GM19372 (cell line): ENCODE measurements around the gene CETP.
"Not testable (repeated sequence)": the region's sequence is repeated elsewhere in the genome, so short reads cannot be mapped to it uniquely, and the experiment has no call there.

Source experiments
- ATAC-seq: cut with Tn5 transposase; IDR thresholded peaks from one replicate; pipeline ENCODE4 v1.9.1; 2021; ENCODE audit warnings: mild to moderate bottlenecking, low read depth, moderate library complexity; ENCODE audit not compliant: unreplicated experiment

The CETP gene

DNA sequence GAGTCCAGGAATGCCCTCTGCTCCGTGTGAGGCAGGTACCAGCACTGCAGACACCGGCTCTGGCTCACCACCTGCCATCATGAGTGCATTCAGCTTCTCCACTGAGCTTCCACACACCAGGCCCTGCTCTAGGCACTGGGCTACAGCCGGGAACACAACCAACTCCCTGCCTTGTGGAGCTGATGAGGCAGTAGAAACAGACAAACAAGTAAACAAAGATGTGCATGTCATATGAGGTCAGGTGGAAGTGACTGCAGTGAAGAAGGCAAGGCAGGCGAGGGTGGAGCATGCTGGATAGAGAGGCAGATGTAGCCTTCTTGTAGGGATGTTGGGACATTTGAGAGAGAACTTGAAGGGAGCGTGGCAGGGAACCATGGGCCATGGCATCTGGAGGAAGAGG, 32.6 kb downstream of the CETP start:
- no peak for ATAC-seq

DNA sequence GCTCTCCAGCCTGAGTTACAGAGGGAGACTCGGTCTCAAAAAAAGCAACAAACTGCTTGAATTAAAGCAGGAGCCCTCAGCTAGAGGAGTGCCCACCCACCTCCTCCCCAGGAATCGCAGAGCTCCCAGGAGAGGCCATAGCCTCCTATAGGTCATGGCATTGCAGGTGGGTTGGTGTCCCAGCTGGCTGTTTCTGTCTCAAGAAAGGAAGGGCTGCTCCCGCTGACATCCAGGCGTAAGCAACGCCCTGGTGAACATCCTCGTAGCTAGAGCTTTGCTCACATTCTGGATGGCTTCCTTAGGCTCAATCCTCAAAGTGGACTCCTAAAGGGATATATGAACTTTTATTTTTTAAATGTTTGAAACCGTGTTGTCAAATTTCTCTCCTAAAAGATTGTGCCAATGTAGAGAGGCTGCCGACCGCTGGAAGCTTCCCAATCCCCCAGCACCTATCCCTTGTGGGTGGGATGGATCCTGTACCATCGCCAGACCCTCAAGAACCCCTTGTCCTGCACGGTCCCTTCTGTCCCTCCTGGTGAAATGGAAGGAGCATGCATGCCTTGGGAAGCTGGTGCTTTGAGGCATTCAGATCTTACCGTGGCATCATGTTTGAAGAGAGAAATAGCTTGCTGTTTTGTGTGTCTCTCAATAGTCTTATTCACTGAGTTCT, 33.5 kb downstream of the CETP start:
- ATAC-seq: no peak

DNA sequence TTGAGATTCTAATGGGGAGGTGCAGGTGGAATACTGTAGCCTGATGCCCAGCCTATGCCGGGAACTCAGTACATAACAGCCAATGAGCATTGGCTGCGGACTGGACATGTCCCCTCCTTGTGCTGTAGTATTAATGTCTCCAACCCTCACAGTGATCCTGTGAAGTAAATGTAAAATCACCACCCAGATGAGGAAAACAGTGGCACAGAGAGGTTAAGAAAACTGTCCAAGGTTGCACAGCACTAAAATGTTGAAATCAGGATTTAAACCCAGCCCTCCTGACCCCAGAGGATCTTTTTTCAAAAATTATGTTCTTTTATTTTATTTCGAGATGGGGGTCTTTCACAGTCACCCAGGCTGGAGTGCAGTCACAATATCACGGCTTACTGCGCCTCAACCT, 35.5 kb downstream of the CETP start:
- ATAC-seq: no peak

DNA sequence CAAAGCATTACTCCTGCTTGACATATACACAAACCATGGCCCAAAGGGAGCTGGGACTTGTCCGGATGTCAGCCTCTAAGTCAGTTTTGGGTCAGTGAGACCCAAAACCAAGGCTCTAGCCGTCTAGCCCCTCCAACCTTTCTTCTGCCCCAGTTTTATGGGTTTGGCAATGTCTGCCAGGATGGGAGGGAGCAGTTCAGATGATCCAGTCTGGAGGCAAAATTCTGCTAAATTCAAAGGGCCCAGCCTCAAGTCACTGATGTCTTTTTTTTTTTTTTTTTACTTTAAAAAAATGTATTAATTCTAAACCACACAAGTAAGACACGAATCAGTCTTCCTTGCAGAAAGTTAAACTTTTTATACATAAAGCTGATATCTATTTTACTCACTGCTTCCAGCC, 36.2 kb downstream of the CETP start:
- no peak for ATAC-seq

DNA sequence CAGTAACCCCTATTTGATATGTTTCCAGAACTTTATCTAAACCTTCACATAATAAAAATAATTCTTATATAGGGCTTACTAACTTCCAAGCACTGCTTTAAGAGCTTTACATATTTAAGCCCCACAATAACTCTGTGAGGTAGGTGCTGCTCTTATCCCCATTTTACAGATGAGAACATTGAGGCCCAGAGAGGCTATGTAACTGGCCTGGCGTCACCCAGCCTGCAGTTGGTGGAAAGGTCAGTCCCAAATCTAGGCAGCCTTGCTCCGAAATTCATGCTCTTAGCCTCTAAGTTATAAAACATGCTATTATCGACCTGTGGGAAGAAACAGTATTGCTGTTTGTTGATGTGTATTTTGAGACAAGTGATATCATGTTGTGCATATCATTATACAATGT, 36.6 kb downstream of the CETP start:
- ATAC-seq: no peak

DNA sequence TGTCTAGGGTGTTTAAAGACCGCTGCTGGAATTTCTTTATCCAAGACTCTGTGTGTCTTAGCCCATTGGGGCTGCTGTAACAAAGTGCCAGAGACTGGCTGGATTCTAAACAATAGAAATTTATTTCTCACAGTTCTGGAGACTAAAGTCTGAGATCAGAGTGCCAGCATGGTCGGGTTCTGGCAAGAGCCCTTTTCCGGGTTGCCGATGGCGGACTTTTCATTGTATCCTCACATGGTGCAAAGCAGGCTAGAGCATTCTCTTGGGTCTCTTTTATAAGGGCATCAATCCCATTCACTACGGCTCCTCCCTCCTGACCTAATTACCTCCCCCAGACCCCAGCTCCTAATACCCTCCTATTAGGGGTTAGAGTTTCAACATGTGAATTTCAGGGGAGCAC, 37.1 kb downstream of the CETP start:
- ATAC-seq: no peak

DNA sequence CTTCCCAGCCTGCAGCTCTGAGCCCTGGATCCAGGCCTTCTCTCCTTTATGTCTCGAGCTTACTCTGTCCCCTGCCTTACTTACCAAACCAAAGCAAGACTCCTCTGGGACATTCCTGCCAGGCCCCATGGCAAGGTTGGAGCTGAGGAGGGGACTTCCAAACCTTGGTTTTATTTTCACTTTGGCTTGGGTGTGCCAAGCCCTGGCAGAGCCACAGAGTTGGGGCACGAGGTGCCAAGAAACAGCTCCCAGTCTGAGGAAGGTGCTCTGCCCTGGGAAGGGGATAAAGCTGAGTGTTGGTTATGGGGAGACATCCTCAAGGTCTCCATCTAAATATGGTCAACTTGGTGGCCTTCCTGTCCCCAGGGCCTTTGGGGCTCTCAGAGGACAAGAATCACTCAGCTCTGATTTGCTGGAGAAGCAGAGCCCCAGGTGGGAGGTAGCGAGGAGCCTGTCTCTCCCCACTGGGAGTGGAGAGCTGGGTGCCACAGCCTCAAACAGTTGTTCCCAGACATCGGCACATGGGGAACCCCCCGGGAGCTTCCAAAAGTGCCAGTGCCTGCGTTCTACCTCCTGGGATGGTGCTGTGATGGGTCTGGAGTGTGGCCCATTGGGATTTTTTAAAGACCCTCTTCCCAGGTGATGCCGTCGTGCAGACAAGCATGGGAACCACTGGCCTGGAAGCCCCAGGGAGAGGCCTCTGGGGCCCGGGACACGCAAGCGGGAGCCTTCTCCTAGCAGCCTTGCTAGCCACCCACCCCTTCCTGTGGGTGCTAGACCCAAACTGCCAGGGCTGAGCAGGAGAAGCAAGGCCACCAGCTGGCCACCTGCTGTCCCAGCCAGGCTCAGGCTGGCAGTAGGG, 37.9 kb downstream of the CETP start:
- ATAC-seq: no peak

DNA sequence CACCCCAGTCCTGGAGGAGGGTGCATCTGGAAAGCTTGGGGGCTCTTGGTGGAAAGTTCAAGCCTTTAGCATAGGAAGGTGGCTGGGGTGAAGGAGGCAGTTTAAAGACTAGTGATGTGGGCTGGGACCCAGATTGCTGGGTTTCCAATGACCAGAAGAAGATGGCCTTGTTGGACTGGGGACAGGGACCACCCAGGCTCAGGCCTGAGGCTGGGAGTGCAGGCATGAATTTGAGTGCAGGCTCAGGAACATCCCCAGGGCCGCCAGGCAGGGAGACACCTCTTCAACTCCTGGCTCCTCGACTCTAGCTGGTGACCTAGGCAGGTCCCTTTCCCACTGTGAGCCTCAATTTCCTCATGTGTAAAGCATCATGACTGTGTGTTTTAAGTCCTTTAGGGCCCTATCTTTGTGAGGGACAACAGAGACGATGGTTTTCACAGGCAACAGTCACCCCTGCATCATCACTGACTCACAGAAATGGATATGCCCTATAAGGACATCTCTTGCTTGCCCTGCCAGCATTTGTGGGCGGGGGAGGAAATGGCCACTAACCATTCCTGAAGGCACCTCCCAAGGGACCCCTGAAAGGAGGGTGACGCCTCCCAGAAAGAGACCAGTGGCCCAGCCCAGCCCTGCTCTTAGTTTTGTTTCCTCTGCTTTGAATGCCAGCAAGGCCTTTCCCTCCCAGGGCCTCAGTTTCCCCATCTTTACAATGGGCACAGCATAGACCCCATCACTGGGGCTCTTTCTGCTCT, 38.7 kb downstream of the CETP start:
- no peak for ATAC-seq

DNA sequence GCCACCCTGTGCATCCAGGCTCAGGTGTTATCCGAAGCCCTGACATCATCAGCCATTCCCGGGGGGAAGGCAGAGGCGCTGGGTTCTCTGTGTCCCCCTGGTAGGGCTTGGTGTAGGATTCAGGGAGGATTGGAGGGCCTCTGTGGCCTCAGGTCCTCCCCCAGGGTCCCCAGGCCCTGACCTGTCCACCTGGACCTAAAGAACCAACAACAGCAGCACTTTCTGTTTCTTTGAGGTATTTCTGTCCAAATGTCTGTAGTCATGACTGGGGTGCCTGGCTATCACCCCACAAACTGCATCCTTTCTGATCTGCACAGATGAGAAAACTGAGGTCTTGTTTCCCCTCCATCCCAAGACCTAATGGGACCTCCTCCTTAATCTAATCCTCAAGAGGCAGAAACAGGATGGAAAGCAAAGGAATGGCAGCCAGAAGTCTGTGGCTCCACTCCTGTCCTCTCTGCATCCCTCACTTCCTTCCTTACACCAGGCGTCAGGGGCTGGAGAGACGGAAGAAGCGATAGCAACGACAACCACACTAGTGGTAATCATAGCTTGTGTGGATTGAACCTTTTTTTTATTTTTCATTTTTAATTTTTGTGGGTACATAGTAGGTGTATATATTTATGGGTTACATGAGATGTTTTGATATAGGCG, 39.4 kb downstream of the CETP start:
- ATAC-seq: no peak

DNA sequence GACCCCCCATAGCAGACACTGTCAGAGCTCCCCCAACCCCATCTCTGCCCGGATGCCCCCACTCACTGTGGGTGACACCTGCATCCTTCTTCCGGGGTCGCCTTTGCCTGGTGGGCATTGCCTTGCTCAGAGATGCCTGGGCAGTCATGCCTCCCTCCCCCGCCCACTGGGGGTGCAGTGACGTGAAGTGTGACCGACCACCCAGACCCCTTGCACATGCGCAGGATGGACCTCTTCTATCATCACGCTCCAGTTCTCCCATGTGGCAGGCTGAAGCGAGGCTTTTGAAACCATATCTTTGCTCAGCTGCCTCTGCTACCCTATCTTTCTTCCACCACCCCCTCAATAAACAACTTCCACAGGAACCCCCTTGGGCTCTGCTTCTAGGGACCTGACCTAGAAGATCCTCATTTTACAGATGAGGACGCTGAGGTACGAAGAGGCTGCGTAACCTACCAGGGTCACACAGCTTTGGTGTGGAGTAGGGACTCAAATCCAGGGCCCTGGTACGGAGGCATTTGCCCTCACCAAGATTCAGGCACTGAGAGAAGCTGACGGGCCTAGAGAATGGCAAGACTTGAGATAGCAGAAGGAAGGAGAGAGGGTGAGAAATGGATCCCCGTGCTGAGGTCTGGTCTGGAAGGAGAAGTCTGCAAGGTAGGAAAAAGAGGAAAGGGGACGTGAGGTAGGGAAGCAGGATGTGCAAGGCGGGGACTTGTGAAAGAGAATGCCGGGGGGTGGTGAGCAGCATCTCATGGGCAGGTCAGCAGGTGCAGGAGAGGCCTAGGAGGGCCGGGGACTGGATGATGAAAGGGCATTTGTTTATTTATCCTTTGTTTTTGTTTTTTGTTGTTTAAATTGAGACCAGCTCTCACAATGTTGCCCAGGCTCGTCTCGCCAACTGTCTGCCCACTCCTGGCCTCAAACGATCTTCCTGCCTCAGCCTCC, 42.0 kb downstream of the CETP start:
- no peak for ATAC-seq

DNA sequence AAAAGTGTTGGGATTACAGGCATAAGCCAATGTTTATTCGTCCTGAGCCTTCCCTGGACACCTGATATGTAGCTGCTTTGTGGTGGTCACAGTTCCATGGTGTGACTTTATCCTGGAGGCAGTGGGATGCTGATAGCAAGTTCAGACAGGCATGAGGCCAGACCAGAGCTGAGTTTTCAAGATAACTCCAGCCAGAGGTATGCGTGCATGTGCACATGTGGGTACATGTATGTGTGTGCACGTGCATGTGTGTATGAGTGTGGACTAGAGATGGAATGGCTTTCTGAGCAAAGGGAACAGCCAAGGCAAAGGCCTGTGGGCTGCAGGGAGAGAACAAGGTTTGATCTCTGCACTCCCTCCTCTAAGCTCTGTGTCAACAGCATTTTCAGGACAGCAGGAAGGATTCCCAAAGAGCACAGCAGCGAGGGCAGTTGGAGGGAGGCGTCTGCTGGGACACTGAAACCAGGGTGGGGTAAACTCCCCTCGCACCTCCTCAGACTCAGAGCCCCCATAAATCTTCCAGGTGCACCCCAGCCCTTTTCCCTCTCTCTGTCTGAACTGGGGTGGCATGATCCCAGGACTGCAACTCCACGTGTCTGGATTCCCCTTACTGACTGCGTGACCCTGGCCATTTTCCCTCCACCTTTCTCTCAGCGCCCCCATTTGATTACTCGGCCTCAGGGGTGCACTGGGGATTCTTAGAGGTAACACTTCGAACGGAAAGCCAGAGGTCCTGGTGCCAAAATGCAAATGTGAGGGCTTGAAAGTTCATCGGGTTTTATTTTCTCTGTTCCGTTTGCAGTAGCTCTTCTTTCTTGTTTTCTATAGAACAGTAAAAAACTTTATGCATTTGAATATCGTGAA, 42.9 kb downstream of the CETP start:
- no peak for ATAC-seq

DNA sequence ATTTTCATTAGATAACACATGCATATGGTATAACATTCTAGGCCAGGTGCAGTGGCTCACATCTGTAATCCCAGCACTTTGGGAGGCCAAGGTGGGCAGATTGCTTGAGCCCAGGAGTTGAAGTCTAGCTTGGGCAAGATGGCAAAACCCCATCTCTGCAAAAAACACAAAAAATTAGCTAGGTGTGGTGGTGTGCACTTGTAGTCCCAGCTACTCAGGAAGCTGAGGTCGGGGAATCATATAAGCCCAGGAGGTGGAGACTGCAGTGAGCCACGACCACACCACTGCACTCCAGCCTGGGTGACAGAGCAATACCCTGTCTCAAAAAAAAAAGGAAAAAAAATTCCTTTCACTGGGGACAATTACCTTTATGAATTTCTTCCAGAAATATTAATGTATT, 43.8 kb downstream of the CETP start:
- not testable (repeated sequence) for ATAC-seq

DNA sequence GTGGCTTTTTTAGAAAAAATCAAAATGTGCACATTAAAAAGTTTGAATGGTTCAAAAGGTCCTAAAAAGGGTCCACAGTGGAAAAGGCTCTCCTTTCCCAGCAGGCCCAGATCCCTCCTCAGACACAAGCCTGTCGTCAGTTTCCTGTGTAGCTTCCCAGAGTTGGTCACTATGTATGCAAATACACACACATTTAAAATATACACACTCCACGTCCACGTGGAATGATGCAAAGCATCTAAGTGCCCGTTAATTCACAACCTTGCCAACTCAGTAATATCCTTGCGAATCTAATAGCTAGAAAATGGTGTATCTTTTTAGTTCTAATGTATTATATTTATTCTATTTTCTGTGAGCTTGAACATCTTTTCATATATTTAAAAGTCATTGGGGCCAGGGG, 45.3 kb downstream of the CETP start:
- no peak for ATAC-seq

DNA sequence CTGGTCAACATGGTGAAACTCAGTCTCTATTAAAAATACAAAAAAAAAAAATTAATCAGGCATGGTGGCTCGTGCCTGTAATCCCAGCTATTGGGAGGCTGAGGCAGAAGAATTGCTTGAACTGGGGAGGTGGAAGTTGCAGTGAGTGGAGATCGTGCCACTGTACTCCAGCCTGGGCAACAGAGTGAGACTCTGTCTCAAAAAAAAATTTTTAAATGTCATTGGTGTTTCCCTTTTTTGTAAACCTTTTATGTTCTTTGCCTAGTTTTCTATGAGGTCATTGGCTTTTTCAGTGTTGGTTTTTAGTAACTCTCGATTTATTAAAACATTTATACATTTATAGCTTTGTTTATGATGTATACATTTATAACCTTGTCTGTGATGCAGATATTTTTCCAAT, 45.8 kb downstream of the CETP start:
- no peak for ATAC-seq

DNA sequence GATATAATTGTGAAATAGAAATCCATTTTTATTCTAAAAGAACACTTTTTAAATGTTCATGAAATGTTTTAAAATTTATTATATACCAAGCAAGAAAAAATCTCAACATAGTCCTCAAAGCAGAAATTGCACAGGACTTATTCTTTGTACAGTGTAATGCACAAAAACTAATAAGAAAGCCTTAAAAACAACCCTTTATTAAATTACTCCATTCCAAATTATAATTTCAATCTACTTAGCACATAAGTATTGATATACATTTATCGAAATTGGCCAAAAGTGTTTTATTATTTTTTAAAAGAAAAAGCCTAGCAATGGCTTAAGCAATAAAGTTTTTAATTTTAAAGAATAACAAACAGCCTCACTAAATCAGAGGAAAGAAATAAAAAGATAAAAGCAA, 46.7 kb downstream of the CETP start:
- ATAC-seq: no peak

DNA sequence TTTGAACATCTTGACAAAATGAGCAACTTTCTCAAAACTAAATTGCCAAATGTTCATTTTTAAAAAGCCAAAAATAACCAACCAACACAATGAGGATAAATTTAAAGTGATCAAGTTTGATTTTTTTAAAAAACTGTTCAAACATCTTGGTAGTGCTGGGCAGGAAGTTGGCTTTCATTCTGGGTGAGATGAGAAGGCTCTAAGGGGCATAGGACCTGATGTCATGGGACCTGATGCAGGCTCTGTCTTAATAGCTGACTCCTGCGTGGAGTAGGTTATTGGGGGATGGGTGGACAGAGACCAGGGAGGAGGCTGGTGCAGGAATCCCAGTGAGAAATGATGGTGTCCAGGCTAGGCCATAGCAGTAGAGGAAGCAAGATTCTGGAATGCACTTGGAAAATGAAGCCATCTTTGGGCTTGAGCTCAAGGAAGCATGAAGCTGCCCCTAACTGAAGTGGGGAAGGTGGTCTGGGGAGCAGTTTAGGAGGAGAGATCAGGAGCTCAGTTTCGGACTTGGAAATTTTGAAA, 48.0 kb downstream of the CETP start:
- ATAC-seq: no peak

DNA sequence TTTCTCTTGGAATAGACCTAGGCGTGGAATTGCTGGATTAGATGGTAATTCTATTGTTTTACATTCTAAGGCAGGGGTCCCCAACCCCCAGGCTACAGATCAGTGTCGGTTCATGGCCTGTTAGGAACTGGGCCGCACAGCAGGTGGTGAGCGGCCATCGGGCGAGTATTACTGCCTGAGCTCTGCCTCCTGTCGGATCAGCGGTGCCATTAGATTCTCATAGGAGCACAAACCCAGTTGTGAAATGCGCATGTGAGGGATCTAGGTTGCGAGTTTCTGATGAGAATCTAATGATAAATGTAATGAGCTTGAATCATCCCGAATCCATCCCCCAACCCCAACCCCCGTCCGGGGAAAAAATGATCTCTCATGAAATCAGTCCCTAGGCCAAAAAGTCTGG, 50.6 kb downstream of the CETP start:
- no peak for ATAC-seq

DNA sequence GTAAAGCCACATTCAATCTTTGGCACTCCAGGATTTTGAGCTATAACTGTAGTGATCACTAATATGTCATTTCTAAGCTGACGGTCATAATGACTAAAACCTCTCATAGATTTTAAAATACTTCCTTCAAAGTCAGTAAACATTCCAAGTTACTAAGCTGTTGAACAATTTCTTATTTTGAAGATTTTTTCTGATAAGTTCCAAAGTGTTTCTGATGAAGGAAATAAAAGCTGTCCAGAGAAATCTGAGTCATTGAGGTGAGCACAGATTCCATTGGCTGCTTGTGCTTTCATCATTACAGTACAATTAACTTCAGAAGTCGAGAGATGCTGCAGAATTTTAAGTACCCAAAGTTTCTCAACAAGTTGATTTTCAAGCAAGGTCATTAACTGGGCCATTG, 51.5 kb downstream of the CETP start:
- ATAC-seq: no peak

DNA sequence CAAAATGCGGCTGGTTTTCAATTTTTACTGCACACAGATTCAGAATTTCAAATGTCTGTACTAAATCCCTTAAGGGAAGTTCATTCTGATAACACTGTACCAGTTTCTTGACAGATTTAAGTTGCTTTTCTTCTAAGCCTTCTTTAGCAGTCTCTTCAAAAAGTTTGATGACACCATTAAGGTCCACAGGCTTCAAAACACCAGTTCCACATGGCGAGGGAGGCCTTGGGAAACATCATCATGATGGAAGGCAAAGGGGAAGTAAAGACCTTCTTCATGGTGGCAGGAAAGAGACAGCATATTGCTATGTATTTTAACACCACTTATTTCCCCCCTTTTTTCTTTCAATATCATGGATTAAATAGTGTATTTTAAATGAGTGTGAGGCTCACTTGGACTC, 52.2 kb downstream of the CETP start:
- ATAC-seq: no peak
